Measurements from ENCODE around the gene EHD2.

GRCh38 chr19:47792616-47793015, 79.4 kb downstream of the EHD2 start:
- no peak for TF ChIP-seq CTCF (optimal IDR thresholded peaks at IDR 0.05 in 1 of 3, IDR thresholded peaks at IDR 0.05 in 1 of 3, conservative IDR thresholded peaks at IDR 0.05 in 1 of 3; ENCODE audit: extremely low read depth in 1 of 3, insufficient read depth in 2 of 3, low read length in 3 of 3)
- TF ChIP-seq EZH2 (IDR thresholded peaks at IDR 0.05; ENCODE audit: low read length), result no peak
